GM12865 (cell line): ENCODE data around the gene CABLES1.

Experiments
- DNase-seq: peaks from one replicate; pipeline ENCODE4 v3.0.0; 2010; ENCODE audit warnings: low read depth
- H3K4me3 ChIP-seq: 2 replicates; pipeline ENCODE4 v1.5.1; 2011; ENCODE audit warnings: mild to moderate bottlenecking, low read depth, low read length, control low read depth
- CTCF ChIP-seq: IDR thresholded peaks from 2 replicates; pipeline ENCODE4 v1.5.1; 2011; ENCODE audit warnings: low read length, control low read depth, low read depth, inconsistent platforms; ENCODE audit not compliant: insufficient read depth; ENCODE audit errors: missing control alignments

CABLES1 gene

GRCh38 chr18:23194997-23195957, 60.0 kb downstream of the CABLES1 start:
- H3K4me3 ChIP-seq = no peak overlapping the region
- DNase-seq = no peak
- no peak for TF ChIP-seq CTCF

GRCh38 chr18:23196119-23197007, 61.1 kb downstream of the CABLES1 start:
- no peak overlapping the region for H3K4me3 ChIP-seq
- no peak for DNase-seq
- no peak for TF ChIP-seq CTCF

GRCh38 chr18:23198217-23198845, 63.0 kb downstream of the CABLES1 start:
- H3K4me3 ChIP-seq = no peak overlapping the region
- no peak for DNase-seq
- no peak for TF ChIP-seq CTCF

- no peak for DNase-seq
- no peak for TF ChIP-seq CTCF
- H3K4me3 ChIP-seq = no peak overlapping the region
These were observed 65.5 kb downstream of the CABLES1 start for GRCh38 chr18:23200756-23201155.

- no peak for DNase-seq
- H3K4me3 ChIP-seq = no peak overlapping the region
- TF ChIP-seq CTCF = no peak
These were observed 66.5 kb downstream of the CABLES1 start for GRCh38 chr18:23201741-23202140.

GRCh38 chr18:23203891-23204432, 68.7 kb downstream of the CABLES1 start:
- no peak overlapping the region for H3K4me3 ChIP-seq
- DNase-seq = no peak
- no peak for TF ChIP-seq CTCF
